GM19463 (cell line): ENCODE data around the gene TAOK1.

Experiments
- ATAC-seq: cut with Tn5 transposase; IDR thresholded peaks from one replicate; pipeline ENCODE4 v1.9.1; 2021; ENCODE audit warnings: mild to moderate bottlenecking, moderate library complexity; ENCODE audit not compliant: unreplicated experiment

Gene TAOK1

GRCh38 chr17:29593591-29594518, 203.7 kb downstream of the TAOK1 start:
- ATAC-seq: no peak

DNA sequence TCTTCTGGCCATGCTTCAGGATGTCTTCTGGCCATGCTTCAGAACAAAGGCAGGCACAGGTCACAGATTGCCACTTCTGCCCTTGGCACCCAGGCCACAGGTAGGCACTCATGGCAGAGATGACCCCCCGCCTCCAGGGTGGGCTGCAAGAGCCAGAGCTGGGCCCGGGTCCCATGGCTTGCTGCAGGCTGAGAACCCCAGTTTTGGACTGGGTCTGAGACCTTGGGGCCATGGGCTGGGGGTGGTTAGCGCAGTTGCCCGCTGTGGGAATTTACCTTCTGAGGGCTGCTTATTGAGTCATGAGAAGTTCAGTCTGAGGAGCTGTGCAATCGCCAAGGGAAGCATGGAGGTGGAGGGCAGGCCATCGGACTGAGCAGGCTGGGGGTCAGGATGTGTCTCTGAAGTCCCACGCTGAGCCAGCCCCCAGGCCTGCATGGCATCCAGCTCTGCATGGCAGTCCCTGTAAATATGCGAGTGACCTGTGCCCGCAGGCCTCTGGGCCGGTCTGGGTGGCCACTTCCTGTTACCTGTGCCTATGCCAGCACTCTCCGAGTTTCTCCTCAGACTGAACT, 204.4 kb downstream of the TAOK1 start:
- no peak for ATAC-seq

DNA sequence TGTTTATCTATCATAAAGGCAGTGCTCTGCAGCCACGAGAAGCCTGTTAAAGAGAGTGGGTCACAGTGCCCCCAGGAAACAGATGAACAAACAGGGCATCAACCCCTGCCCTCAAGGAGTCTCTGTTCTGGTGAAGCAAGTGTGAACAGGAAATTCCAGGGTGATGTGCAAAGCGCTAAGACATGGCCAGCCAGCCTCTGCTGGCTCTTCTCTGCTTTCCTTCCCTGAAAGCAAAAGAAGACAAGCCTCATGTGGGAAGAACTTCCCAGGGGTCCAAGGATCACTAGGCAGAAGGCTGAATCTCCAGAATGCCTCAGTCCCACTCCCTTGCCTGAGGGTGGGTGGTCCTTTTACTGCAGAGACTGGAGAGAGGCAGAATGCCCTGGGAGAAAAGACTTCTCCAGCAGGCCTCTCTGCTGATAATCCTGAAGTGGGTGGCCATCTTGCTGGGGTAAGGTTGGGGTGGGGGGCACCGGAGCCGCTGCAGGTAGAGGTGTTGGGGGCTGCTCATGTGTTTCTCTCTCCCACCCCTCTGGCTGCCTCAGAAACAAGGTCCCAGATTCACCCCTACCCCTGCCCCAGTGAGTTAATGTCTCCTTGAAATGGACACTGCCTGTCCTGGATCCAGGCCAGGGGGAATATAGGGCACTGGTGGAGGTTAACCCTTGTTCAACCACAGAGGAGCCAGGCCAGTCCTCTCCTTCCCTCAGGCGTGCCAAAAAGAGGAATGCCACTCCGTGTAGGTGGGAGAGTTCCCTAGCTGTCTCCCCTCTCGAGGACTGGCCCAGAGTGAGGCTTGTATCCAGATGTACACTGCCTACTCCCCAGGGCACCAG, 205.2 kb downstream of the TAOK1 start:
- no peak for ATAC-seq

DNA sequence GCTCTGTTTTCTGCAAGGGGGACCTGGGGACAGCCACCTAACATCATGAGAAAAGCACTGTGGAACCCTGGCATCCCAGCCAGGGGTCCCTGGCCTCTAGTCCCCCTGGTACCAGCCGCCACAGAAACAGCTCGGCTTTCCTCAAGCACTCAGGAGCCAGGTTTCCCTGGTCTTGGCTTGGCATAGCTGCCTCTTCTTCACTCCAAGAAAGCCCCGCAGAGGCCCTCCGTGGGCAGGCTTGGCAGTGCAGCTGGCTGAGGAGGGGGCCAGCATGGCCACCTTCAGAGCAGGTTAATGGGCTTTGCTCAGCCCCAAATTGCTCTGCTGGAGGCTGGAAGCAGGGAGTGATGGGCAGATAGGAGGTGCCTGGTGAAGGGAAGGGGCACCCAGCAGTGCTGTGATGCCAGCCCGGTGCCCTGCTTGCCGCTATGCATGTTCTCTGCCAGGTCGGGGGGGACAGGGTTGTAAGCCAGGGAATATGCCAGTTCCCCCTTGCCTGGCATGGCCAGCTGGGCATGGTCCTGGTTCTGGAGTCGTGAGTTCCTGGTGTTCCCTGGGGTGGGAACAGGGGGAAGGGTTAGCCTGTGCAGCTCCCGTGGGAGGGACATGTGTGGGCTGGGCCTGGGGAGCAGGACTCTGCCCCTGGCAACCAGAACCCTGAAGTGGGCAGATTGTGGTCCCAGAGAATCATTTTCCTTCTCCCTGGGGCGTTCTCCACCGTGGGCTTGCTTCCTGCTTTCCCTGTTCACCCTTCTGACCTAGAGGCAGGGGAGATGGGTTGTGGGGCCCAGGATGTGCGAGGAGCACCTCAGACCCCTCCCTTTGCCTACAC, 206.0 kb downstream of the TAOK1 start:
- ATAC-seq: no peak

DNA sequence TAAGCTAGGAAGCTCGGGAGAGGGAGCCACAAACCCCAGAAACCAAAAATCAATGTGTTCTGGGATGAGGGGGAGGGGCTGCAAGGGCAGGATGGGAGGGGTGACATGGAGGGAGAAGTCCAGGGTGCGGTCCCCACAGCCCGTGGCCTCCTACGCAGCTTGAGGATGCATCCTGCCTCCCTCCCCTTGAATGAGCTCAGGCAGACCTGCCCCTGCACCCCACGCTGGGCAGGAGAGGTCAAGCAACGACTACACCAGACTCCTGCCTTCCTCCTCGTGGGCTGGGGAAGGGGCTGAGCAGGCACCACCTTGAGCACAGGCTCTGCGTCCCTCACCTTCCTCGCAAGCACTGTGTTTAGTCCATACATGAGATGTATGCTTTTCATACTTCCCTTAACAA, 206.6 kb downstream of the TAOK1 start:
- ATAC-seq: no peak

- ATAC-seq: no peak
These were observed 207.4 kb downstream of the TAOK1 start for GRCh38 chr17:29597361-29598172.
